BLaER1 (cell line): ENCODE measurements around the gene VPS37C.

ENCODE experiments used
- H3K27ac ChIP-seq: shearing (Covaris generic); formaldehyde crosslinking; 2 replicates; pipeline ENCODE4 v1.8.1; 2022
- H3K27me3 ChIP-seq: shearing (Covaris generic); formaldehyde crosslinking; 2 replicates; pipeline ENCODE4 v1.8.1; 2022
- H3K36me3 ChIP-seq: shearing (Covaris generic); formaldehyde crosslinking; 2 replicates; pipeline ENCODE4 v1.8.1; 2022
- H3K4me1 ChIP-seq: shearing (Covaris generic); formaldehyde crosslinking; 2 replicates; pipeline ENCODE4 v1.8.1; 2022
- H3K4me2 ChIP-seq: shearing (Covaris generic); formaldehyde crosslinking; 2 replicates; pipeline ENCODE4 v1.8.1; 2022
- H3K4me3 ChIP-seq: shearing (Covaris generic); formaldehyde crosslinking; 2 replicates; pipeline ENCODE4 v1.8.1; 2022
- H3K9ac ChIP-seq: shearing (Covaris generic); formaldehyde crosslinking; 2 replicates; pipeline ENCODE4 v1.8.1; 2022
- H3K9me3 ChIP-seq: shearing (Covaris generic); formaldehyde crosslinking; 2 replicates; pipeline ENCODE4 v1.8.1; 2022
- H4K20me1 ChIP-seq: shearing (Covaris generic); formaldehyde crosslinking; 2 replicates; pipeline ENCODE4 v1.8.1; 2022
- Cebpa-rat ChIP-seq: shearing (Covaris generic); IDR thresholded peaks from 2 replicates; pipeline ENCODE4 v1.8.1; 2022

Gene VPS37C

GRCh38 chr11:61126256-61126655 lies 35.0 kb downstream of the VPS37C start:
- no peak overlapping the region for H3K9ac ChIP-seq
- no peaks in the 10 kb centered on the region for H3K27me3 ChIP-seq
- peaks cover 7% of the 10 kb centered on the region; the same call in 1 of the 2 replicates for H4K20me1 ChIP-seq
- no peak overlapping the region for H3K4me3 ChIP-seq
- H3K4me1 ChIP-seq: peaks cover 59% of the 10 kb centered on the region
- H3K27ac ChIP-seq: no peak overlapping the region
- peak overlapping the region; percentile 57 for H3K4me2 ChIP-seq
- TF ChIP-seq Cebpa-rat: no peak
- H3K9me3 ChIP-seq: no peaks in the 10 kb centered on the region
- H3K36me3 ChIP-seq: no peaks in the 10 kb centered on the region

DNA sequence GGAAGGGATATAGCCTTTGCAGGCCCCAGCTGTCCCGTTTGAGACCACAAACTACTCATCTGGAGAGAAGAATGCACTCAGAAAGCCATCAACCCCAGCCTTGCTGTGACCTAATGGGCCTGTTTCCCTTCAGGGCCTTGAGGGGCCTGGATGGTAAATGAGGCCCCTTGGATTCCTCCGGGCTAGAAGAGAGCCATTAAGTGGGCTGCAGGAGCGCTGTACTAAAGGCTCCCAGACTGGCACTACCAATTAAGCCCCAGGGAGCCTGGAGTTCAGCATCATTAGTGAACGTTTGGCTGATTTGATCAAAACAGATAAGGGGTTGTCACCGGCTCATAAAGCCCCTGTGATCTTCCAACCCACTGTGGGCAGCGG lies 35.9 kb downstream of the VPS37C start:
- H3K4me2 ChIP-seq: peak overlapping the region; percentile 57
- H3K27me3 ChIP-seq: no peaks in the 10 kb centered on the region

GRCh38 chr11:61124574-61125309 lies 36.5 kb downstream of the VPS37C start:
- Histone ChIP-seq H3K4me1 (peaks cover 61% of the 10 kb centered on the region), H3K36me3 (no peaks in the 10 kb centered on the region), H3K9ac (no peak overlapping the region), H3K4me2 (peak overlapping the region; percentile 57), H3K27me3 (no peaks in the 10 kb centered on the region), H3K9me3 (no peaks in the 10 kb centered on the region), H3K4me3 (no peak overlapping the region), H3K27ac (no peak overlapping the region), H4K20me1 (peaks cover 7% of the 10 kb centered on the region; the same call in 1 of the 2 replicates)
- TF ChIP-seq Cebpa-rat: no peak

More for the DNA sequence above, 35.9 kb downstream of the VPS37C start:
- Histone ChIP-seq H3K36me3 (no peaks in the 10 kb centered on the region), H3K9me3 (no peaks in the 10 kb centered on the region), H3K4me3 (no peak overlapping the region), H3K4me1 (peaks cover 66% of the 10 kb centered on the region), H4K20me1 (peaks cover 7% of the 10 kb centered on the region; the same call in 1 of the 2 replicates), H3K9ac (no peak overlapping the region), H3K27ac (no peak overlapping the region)
- no peak for TF ChIP-seq Cebpa-rat

DNA sequence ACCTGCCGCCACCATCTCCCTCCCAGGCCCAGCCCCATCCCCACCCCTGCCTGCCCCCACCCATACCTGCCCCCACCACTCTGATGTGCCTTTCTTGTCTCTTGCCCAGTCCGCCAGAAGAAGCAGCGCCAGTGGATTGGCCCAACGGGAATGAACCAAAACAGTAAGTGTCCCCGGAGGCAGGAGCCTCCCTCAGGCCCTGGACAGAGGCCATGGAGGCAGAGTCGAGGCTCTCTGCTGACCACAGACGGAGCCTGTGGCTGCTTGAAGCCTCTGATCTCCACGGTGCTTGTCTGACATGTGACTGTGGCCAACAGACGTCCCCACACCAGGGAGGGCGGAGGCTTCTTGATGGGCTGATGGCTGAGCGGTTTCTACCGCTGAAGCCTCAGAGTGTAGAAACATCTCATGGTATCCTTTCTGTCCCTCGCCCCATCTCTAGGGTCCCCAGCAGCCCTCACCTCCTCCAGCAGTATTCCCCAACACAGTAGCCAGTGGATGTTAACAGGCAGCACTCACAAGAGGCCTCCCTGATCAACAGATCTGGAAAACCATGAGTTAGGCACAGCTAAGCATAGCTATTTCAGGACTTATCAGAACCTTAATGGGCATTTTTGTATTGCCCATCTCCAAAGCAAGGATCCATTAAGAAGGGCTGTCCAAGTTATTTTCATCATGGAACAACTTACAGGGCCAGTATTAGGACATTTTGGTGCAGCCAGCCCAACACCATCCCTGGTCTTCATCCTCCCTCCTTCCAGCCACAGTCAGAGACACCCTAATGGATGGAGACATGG lies 37.3 kb downstream of the VPS37C start:
- no peaks in the 10 kb centered on the region for H3K9me3 ChIP-seq
- H3K36me3 ChIP-seq: no peaks in the 10 kb centered on the region
- H4K20me1 ChIP-seq: 0 out of 2 replicates have a peak, but pooled peaks cover under 1% of the 10 kb centered on the region
- H3K27ac ChIP-seq: no peak overlapping the region
- no peak overlapping the region for H3K9ac ChIP-seq
- no peaks in the 10 kb centered on the region for H3K27me3 ChIP-seq
- no peak overlapping the region for H3K4me3 ChIP-seq
- peak overlapping the region; percentile 57 for H3K4me2 ChIP-seq
- TF ChIP-seq Cebpa-rat: no peak
- peaks cover 56% of the 10 kb centered on the region for H3K4me1 ChIP-seq

GRCh38 chr11:61122761-61123160 lies 38.5 kb downstream of the VPS37C start:
- Histone ChIP-seq H3K9me3 (no peaks in the 10 kb centered on the region), H3K4me1 (peaks cover 54% of the 10 kb centered on the region), H3K9ac (no peak overlapping the region), H3K4me3 (no peak overlapping the region), H3K36me3 (no peaks in the 10 kb centered on the region), H4K20me1 (no peaks in the 10 kb centered on the region), H3K27ac (no peak overlapping the region), H3K27me3 (no peaks in the 10 kb centered on the region), H3K4me2 (no peak overlapping the region)
- TF ChIP-seq Cebpa-rat: no peak

DNA sequence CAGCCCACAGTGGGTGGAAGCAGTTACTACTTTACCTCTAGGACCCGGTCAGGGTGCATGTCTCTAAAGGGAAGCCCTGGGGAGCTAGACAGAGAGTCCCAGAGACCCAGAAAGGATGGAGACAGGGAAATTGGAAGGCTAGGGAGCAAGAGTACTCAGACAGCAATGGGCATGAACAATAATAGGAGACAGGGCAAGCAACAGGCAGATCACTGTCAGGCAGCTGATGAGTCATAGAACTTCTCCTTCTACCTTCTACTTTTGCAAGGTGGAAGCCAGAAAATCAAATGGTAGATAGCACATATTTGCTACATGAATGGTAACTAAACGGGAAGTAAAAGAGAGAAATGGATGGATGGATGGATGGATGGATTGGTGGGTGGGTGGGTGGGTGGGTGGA lies 39.3 kb downstream of the VPS37C start:
- H4K20me1 ChIP-seq: no peaks in the 10 kb centered on the region
- no peak for TF ChIP-seq Cebpa-rat
- peaks cover 48% of the 10 kb centered on the region for H3K4me1 ChIP-seq

DNA sequence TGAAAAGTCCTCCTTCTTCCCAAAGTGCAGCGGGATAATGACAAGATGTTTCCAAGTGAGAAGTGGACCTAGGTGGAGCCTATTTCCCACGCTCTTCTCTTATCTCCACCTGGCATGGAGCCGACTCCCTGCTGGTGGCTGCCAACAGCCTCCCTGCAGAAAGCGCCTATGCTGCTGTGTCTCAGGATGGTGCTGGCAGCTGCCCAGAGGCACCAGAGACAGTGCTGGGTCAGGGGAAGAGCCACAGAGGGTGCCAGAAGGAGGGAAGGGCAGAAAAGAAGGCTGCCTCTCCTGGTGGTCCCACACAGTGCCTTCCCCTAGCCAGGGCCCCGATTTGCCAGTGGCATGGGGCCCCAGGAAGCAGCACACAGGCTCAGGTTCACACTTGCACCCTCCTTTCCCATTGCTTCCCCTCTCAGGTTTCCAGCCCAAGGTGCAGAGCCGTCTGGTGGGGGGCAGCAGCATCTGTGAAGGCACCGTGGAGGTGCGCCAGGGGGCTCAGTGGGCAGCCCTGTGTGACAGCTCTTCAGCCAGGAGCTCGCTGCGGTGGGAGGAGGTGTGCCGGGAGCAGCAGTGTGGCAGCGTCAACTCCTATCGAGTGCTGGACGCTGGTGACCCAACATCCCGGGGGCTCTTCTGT lies 39.9 kb downstream of the VPS37C start:
- H3K27me3 ChIP-seq: no peaks in the 10 kb centered on the region
- TF ChIP-seq Cebpa-rat: no peak

More for the DNA sequence above, 39.3 kb downstream of the VPS37C start:
- H3K27ac ChIP-seq: no peak overlapping the region
- no peak overlapping the region for H3K4me2 ChIP-seq
- no peaks in the 10 kb centered on the region for H3K27me3 ChIP-seq
- no peak overlapping the region for H3K4me3 ChIP-seq
- no peaks in the 10 kb centered on the region for H3K9me3 ChIP-seq
- no peak overlapping the region for H3K9ac ChIP-seq
- no peaks in the 10 kb centered on the region for H3K36me3 ChIP-seq

DNA sequence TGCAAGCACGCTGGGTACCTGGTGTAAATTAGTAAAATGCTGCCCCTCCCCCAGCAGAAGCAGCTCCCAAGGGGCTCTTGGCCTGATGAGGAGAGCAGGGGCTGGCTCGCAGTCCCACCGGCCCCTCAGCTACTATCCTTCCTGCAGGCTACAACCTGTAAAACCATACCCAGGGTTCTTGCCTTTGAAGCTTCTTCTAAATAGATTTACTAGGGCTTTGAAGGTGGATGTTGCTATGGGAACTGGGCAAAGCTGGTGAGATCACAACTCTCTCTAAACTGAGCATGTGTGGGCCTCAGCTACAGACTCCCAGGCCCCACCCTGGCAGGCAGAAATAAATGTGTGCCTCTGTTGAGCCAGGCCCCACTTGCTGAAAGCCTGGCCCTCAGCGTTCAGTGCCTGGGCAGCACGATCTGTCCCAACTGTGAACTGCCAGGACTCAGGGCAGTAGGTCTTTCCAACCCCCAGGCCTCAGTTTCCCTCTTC lies 40.5 kb downstream of the VPS37C start:
- no peak overlapping the region for H3K4me3 ChIP-seq
- H3K4me1 ChIP-seq: peaks cover 38% of the 10 kb centered on the region
- H3K4me2 ChIP-seq: peak overlapping the region; percentile 2
- no peak overlapping the region for H3K27ac ChIP-seq
- no peaks in the 10 kb centered on the region for H4K20me1 ChIP-seq
- H3K9me3 ChIP-seq: no peaks in the 10 kb centered on the region
- no peaks in the 10 kb centered on the region for H3K36me3 ChIP-seq
- no peaks in the 10 kb centered on the region for H3K27me3 ChIP-seq
- no peak for TF ChIP-seq Cebpa-rat
- H3K9ac ChIP-seq: no peak overlapping the region

More for the DNA sequence above, 39.9 kb downstream of the VPS37C start:
- Histone ChIP-seq H3K4me1 (peaks cover 44% of the 10 kb centered on the region), H3K36me3 (no peaks in the 10 kb centered on the region), H3K4me3 (no peak overlapping the region), H3K9ac (no peak overlapping the region), H3K9me3 (no peaks in the 10 kb centered on the region), H3K4me2 (peak overlapping the region; percentile 2), H3K27ac (no peak overlapping the region), H4K20me1 (no peaks in the 10 kb centered on the region)

DNA sequence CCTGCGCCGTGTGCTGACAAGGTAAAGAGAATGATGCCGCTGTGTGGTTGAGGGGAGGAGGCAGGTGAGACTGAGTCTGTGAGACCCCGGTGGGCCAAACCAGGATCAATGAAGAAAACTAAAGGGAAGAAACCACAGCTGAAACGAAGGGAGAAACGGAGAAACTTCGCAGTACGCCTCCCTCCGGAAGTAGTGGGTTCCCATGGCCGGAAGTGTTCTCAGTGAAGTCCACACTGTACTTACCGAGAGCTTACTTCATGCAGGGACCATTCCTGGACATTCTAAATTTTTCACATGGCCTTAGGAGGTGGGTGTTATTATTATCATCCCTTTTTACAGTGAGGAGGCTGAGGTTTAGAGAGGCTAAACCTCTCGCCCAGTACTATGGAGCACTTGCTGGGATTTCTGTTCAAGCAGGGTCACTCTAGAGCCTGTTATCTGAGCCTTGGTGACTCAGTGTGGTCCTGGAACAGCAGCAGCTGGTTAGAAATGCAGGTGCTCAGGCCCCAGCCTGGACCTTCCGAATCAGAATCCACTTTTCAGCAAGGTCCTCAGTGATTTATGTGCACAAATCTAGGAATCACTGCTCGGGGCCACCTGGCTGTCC lies 41.0 kb downstream of the VPS37C start:
- Histone ChIP-seq H3K27me3 (no peaks in the 10 kb centered on the region), H3K9ac (no peak overlapping the region), H3K27ac (no peak overlapping the region), H3K4me2 (no peak overlapping the region), H3K36me3 (no peaks in the 10 kb centered on the region), H3K4me1 (peaks cover 33% of the 10 kb centered on the region), H3K9me3 (no peaks in the 10 kb centered on the region), H3K4me3 (no peak overlapping the region), H4K20me1 (no peaks in the 10 kb centered on the region)
- TF ChIP-seq Cebpa-rat: no peak
